HEK293 (cell line): ENCODE data around the gene GAREM1.

ENCODE experiments used
- CTCF ChIA-PET: fragments of 350-600 bp; formaldehyde crosslinking; extraction: SDS; loops from one replicate; lab custom pipeline; 2021; ENCODE audit warnings: antibody characterized with exemption; lab: Yijun Ruan, JAX
- POLR2A ChIA-PET: fragments of 300-600 bp; formaldehyde crosslinking; extraction: SDS; loops from one replicate; lab custom pipeline; 2020; ENCODE audit warnings: antibody characterized with exemption, inconsistent platforms; lab: Yijun Ruan, JAX
- H3K27ac ChIP-seq: fragments of 200-500 bp; sonication (Bioruptor generic); 2 replicates; pipeline ENCODE4 v1.5.1; 2014; ENCODE audit warnings: low read depth, low read length, control low read depth, inconsistent platforms; ENCODE audit errors: extremely low read depth
- H3K36me3 ChIP-seq, 2 experiments: fragments of 200-500 bp in 1 of 2; sonication (Bioruptor generic) in 1 of 2; 1 replicate in 1 of 2; 2 replicates in 1 of 2; pipeline ENCODE4 v1.5.1; 2014 to 2017; ENCODE audit warnings: inconsistent platforms in 2 of 2, low read length in 2 of 2; ENCODE audit not compliant: control insufficient read depth in 2 of 2, insufficient read depth in 1 of 2
- H3K4me1 ChIP-seq: fragments of 200-500 bp; sonication (Bioruptor generic); 2 replicates; pipeline ENCODE4 v1.5.1; 2014; ENCODE audit warnings: mild to moderate bottlenecking, low read length, inconsistent platforms; ENCODE audit not compliant: control insufficient read depth, insufficient read depth
- H3K4me3 ChIP-seq: 2 replicates; pipeline ENCODE4 v1.5.1; 2011; ENCODE audit warnings: low read depth, mild to moderate bottlenecking, control low read depth, low read length, moderate library complexity
- H3K9me3 ChIP-seq: fragments of 200-500 bp; sonication (Bioruptor generic); 2 replicates; pipeline ENCODE4 v1.5.1; 2014; ENCODE audit warnings: low read depth, low read length, inconsistent platforms; ENCODE audit not compliant: control insufficient read depth, insufficient read depth
- GLI2 ChIP-seq: fragments of 450-650 bp; formaldehyde crosslinking; IDR thresholded peaks from 2 replicates; pipeline ENCODE4; 2017; ENCODE audit warnings: missing biosample characterization, missing genetic modification characterization, low read depth, borderline replicate concordance
- GLIS2 ChIP-seq: fragments of 450-650 bp; formaldehyde crosslinking; IDR thresholded peaks from 2 replicates; pipeline ENCODE4 v1.5.1; 2016; ENCODE audit warnings: missing biosample characterization, missing genetic modification characterization
- HIC1 ChIP-seq: fragments of 450-650 bp; formaldehyde crosslinking; IDR thresholded peaks from 2 replicates; pipeline ENCODE4 v1.5.1; 2016; ENCODE audit warnings: missing biosample characterization, missing genetic modification characterization
- KLF7 ChIP-seq: fragments of 450-650 bp; formaldehyde crosslinking; IDR thresholded peaks from 2 replicates; pipeline ENCODE4 v1.5.1; 2016; ENCODE audit warnings: missing biosample characterization, missing genetic modification characterization, borderline replicate concordance
- PBX3 ChIP-seq: sonication (generic); formaldehyde crosslinking; IDR thresholded peaks from 2 replicates; pipeline ENCODE4 v1.8.1; 2022; ENCODE audit warnings: mild to moderate bottlenecking, moderate library complexity, missing genetic modification reagents
- YY2 ChIP-seq: fragments of 450-650 bp; formaldehyde crosslinking; IDR thresholded peaks from 2 replicates; pipeline ENCODE4 v1.5.1; 2016; ENCODE audit warnings: missing biosample characterization, missing genetic modification characterization
- ZBTB1 ChIP-seq: fragments of 450-650 bp; formaldehyde crosslinking; IDR thresholded peaks from 2 replicates; pipeline ENCODE4 v1.5.1; 2016; ENCODE audit warnings: missing biosample characterization, missing genetic modification characterization
- ZBTB6 ChIP-seq: fragments of 450-650 bp; formaldehyde crosslinking; IDR thresholded peaks from 2 replicates; pipeline ENCODE4 v1.5.1; 2017; ENCODE audit warnings: missing biosample characterization, missing genetic modification characterization
- ZBTB7A ChIP-seq: fragments of 450-650 bp; formaldehyde crosslinking; IDR thresholded peaks from 2 replicates; pipeline ENCODE4 v1.5.1; 2016; ENCODE audit warnings: low read depth, missing biosample characterization, missing genetic modification characterization
- ZFP41 ChIP-seq: fragments of 450-650 bp; formaldehyde crosslinking; IDR thresholded peaks from 2 replicates; pipeline ENCODE4 v1.5.1; 2016; ENCODE audit warnings: missing biosample characterization, missing genetic modification characterization, borderline replicate concordance
- ZIC2 ChIP-seq: fragments of 450-650 bp; formaldehyde crosslinking; IDR thresholded peaks from 2 replicates; pipeline ENCODE4 v1.5.1; 2016; ENCODE audit warnings: missing biosample characterization, missing genetic modification characterization
- ZNF133 ChIP-seq: fragments of 450-650 bp; formaldehyde crosslinking; IDR thresholded peaks from 2 replicates; pipeline ENCODE4 v1.5.1; 2016; ENCODE audit warnings: missing biosample characterization, missing genetic modification characterization
- ZNF292 ChIP-seq: fragments of 450-650 bp; formaldehyde crosslinking; IDR thresholded peaks from 2 replicates; pipeline ENCODE4 v1.5.1; 2016; ENCODE audit warnings: low read depth, missing biosample characterization, missing genetic modification characterization, borderline replicate concordance
- ZNF366 ChIP-seq: fragments of 450-650 bp; formaldehyde crosslinking; conservative IDR thresholded peaks from 2 replicates; pipeline ENCODE4 v1.5.1; 2016; ENCODE audit warnings: missing biosample characterization, missing genetic modification characterization
- ZNF488 ChIP-seq: fragments of 450-650 bp; formaldehyde crosslinking; IDR thresholded peaks from 2 replicates; pipeline ENCODE4 v1.5.1; 2016; ENCODE audit warnings: missing biosample characterization, missing genetic modification characterization
- ZNF558 ChIP-seq: fragments of 450-650 bp; formaldehyde crosslinking; IDR thresholded peaks from 2 replicates; pipeline ENCODE4 v1.5.1; 2016; ENCODE audit warnings: missing biosample characterization, missing genetic modification characterization
- ZNF621 ChIP-seq: fragments of 450-650 bp; formaldehyde crosslinking; IDR thresholded peaks from 2 replicates; pipeline ENCODE4 v1.5.1; 2017; ENCODE audit warnings: missing biosample characterization, missing genetic modification characterization
- ZNF629 ChIP-seq: fragments of 450-650 bp; formaldehyde crosslinking; IDR thresholded peaks from 2 replicates; pipeline ENCODE4 v1.5.1; 2017; ENCODE audit warnings: missing biosample characterization, missing genetic modification characterization
- ZNF660 ChIP-seq: fragments of 450-650 bp; IDR thresholded peaks from 2 replicates; pipeline ENCODE4 v1.5.1; 2018; ENCODE audit warnings: missing biosample characterization, mild to moderate bottlenecking, missing genetic modification characterization
- ZNF76 ChIP-seq: fragments of 450-650 bp; formaldehyde crosslinking; IDR thresholded peaks from 2 replicates; pipeline ENCODE4; 2016; ENCODE audit warnings: low read depth, missing biosample characterization, missing genetic modification characterization, borderline replicate concordance
- ZNF768 ChIP-seq: fragments of 450-650 bp; formaldehyde crosslinking; IDR thresholded peaks from 2 replicates; pipeline ENCODE4 v1.5.1; 2018; ENCODE audit warnings: missing biosample characterization, mild to moderate bottlenecking, missing genetic modification characterization
- ZNF776 ChIP-seq: fragments of 450-650 bp; formaldehyde crosslinking; IDR thresholded peaks from 2 replicates; pipeline ENCODE4 v1.5.0; 2017; ENCODE audit warnings: missing biosample characterization, missing genetic modification characterization, borderline replicate concordance
- ZNF843 ChIP-seq: fragments of 450-650 bp; formaldehyde crosslinking; IDR thresholded peaks from 2 replicates; pipeline ENCODE4 v1.5.1; 2016; ENCODE audit warnings: missing biosample characterization, missing genetic modification characterization
- TF ChIP-seq, protein P1 (sequence below): fragments of 450-650 bp; formaldehyde crosslinking; conservative IDR thresholded peaks from 2 replicates; pipeline ENCODE4 v1.5.1; 2016; ENCODE audit warnings: low read depth, missing biosample characterization, missing genetic modification characterization
- TF ChIP-seq, protein P2 (sequence below): fragments of 450-650 bp; formaldehyde crosslinking; IDR thresholded peaks from 2 replicates; pipeline ENCODE4 v1.5.1; 2016; ENCODE audit warnings: missing biosample characterization, missing genetic modification characterization

Gene GAREM1

DNA sequence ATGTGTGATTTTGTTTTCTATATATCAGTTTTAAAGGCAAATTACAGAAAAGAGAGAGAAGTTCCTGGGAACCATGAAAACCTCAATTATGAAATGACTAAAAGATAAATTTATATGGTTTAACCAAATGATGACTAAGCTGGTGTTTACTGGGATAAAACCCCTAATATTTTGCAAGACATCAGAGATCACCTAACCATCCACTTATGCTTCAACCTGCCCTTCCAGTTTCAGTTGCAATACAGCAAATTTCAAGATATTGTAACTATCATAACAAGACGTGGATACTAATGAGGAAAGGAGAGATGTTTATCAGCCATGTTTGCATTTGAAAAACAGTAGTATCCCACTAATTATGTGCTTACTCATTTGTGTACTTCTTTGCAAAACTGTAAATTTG lies 108.2 kb downstream of the GAREM1 start:
- POLR2A ChIA-PET = no interaction called here
- CTCF ChIA-PET = interaction anchor here (0.6 kb wide), 1 partner anchor 1112 kb away, joined by 3 read pairs; no protein-coding TSS in a partner anchor
- H3K4me3 ChIP-seq = no peak overlapping the region
- no peak for TF ChIP-seq ZBTB6 (tag by site-specific recombination)
- no peak for TF ChIP-seq ZNF488 (tag by site-specific recombination)
- no peak for TF ChIP-seq ZNF133
- no peak for TF ChIP-seq KLF7 (tag by site-specific recombination)
- TF ChIP-seq ZIC2 (tag by site-specific recombination) = no peak
- no peak for TF ChIP-seq ZNF76
- no peak for TF ChIP-seq ZNF629
- no peak for TF ChIP-seq YY2 (tag by site-specific recombination)
- TF ChIP-seq, protein P1, sequence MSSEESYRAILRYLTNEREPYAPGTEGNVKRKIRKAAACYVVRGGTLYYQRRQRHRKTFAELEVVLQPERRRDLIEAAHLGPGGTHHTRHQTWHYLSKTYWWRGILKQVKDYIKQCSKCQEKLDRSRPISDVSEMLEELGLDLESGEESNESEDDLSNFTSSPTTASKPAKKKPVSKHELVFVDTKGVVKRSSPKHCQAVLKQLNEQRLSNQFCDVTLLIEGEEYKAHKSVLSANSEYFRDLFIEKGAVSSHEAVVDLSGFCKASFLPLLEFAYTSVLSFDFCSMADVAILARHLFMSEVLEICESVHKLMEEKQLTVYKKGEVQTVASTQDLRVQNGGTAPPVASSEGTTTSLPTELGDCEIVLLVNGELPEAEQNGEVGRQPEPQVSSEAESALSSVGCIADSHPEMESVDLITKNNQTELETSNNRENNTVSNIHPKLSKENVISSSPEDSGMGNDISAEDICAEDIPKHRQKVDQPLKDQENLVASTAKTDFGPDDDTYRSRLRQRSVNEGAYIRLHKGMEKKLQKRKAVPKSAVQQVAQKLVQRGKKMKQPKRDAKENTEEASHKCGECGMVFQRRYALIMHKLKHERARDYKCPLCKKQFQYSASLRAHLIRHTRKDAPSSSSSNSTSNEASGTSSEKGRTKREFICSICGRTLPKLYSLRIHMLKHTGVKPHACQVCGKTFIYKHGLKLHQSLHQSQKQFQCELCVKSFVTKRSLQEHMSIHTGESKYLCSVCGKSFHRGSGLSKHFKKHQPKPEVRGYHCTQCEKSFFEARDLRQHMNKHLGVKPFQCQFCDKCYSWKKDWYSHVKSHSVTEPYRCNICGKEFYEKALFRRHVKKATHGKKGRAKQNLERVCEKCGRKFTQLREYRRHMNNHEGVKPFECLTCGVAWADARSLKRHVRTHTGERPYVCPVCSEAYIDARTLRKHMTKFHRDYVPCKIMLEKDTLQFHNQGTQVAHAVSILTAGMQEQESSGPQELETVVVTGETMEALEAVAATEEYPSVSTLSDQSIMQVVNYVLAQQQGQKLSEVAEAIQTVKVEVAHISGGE (tag by site-specific recombination) = no peak
- no peak for TF ChIP-seq GLI2 (tag by site-specific recombination)
- no peak for TF ChIP-seq GLIS2
- no peak for TF ChIP-seq ZNF768 (tag by site-specific recombination)
- TF ChIP-seq ZNF558 = no peak
- no peak for TF ChIP-seq ZNF660
- no peak for TF ChIP-seq ZNF843 (tag by site-specific recombination)
- no peak for TF ChIP-seq ZNF776 (tag by site-specific recombination)
- TF ChIP-seq HIC1 (tag by site-specific recombination) = no peak
- no peak for TF ChIP-seq ZBTB1 (tag by site-specific recombination)
- no peaks in the 10 kb centered on the region for H3K9me3 ChIP-seq
- H3K36me3 ChIP-seq = no peaks in the 10 kb centered on the region
- H3K27ac ChIP-seq = no peak overlapping the region
- no peaks in the 10 kb centered on the region for H3K4me1 ChIP-seq

DNA sequence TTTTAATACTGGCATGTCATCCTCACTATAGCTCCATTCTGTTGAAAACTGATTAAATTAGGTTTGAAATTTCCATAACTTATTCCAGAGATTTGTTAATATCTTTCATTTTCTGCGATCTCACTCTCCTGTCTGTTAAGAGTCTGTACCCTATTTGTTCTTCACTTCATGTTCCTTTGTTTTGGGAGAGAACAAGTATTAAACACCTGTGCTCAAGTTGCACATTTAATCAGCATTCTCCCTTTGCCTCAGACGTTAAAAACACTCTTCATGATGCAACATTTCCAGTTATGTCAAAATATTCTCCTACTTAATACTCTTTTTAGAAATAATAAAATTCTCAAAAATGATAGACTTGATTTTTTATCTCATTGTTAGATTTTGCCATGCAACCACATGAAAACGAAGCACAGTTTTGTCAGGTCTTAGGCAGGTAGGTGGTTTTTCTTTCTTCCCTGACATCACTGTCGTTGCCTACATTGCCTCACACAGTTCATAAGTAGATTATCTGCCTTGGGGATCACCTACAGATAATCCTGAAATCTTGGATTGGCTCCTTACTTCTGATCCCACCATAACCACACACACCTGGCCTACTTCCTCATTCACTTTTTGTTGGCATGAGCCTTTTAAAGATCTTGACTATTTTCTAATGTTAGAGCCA lies 109.9 kb downstream of the GAREM1 start:
- Histone ChIP-seq H3K36me3 (no peaks in the 10 kb centered on the region), H3K4me1 (no peaks in the 10 kb centered on the region), H3K9me3 (no peaks in the 10 kb centered on the region), H3K27ac (no peak overlapping the region), H3K4me3 (no peak overlapping the region)
- ChIA-PET CTCF (no interaction called here), POLR2A (no interaction called here)
- TF ChIP-seq ZFP41 (tag by site-specific recombination) (no peak), ZNF292 (tag by site-specific recombination) (no peak), ZBTB7A (no peak), ZNF621 (tag by site-specific recombination) (no peak), PBX3 (CRISPR knock-in tag) (no peak), ZNF133 (no peak), ZNF366 (no peak), ZNF776 (tag by site-specific recombination) (no peak)
- TF ChIP-seq, protein P2, sequence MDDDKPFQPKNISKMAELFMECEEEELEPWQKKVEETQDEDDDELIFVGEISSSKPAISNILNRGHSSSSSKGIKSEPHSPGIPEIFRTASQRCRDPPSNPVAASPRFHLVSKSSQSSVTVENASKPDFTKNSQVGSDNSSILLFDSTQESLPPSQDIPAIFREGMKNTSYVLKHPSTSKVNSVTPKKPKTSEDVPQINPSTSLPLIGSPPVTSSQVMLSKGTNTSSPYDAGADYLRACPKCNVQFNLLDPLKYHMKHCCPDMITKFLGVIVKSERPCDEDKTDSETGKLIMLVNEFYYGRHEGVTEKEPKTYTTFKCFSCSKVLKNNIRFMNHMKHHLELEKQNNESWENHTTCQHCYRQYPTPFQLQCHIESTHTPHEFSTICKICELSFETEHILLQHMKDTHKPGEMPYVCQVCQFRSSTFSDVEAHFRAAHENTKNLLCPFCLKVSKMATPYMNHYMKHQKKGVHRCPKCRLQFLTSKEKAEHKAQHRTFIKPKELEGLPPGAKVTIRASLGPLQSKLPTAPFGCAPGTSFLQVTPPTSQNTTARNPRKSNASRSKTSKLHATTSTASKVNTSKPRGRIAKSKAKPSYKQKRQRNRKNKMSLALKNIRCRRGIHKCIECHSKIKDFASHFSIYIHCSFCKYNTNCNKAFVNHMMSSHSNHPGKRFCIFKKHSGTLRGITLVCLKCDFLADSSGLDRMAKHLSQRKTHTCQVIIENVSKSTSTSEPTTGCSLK (tag by site-specific recombination) = no peak
